Smooth muscle cell of the brain vasculature (primary cell): ENCODE data around the gene RPRD1B.
"Not testable (repeated sequence)": the region's sequence is repeated elsewhere in the genome, so short reads cannot be mapped to it uniquely, and the experiment has no call there.

Source experiments
- DNase-seq: peaks from one replicate; pipeline ENCODE4 v3.0.0-alpha.2; 2012; ENCODE audit warnings: low read depth, low spot score

RPRD1B gene

GRCh38 chr20:38073307-38074071, 39.9 kb downstream of the RPRD1B start:
- DNase-seq: peak; percentile 89

GRCh38 chr20:38075161-38075998, 41.8 kb downstream of the RPRD1B start:
- no peak for DNase-seq

DNA sequence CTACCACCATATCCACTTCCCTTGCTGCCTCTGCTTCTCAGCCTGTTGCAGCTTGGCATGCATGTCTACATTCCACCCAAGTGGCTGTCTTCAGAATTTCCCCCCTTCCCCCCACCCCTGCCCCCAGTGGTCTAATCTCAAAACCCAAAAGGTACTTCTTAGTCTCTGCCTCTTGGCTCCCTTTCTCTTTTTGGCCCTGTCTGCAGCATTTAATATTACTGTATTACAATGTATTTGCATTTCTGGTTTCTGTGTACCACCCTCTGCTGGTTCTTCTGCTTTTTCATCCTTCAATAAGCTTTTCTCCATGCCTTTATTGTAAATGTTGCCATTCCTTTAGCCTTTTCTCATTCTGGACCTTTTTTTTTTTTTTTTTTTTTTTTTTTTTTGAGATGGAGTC, 43.0 kb downstream of the RPRD1B start:
- no peak for DNase-seq

GRCh38 chr20:38078084-38078483, 44.5 kb downstream of the RPRD1B start:
- DNase-seq: no peak

GRCh38 chr20:38079353-38079752, 45.8 kb downstream of the RPRD1B start:
- no peak for DNase-seq

DNA sequence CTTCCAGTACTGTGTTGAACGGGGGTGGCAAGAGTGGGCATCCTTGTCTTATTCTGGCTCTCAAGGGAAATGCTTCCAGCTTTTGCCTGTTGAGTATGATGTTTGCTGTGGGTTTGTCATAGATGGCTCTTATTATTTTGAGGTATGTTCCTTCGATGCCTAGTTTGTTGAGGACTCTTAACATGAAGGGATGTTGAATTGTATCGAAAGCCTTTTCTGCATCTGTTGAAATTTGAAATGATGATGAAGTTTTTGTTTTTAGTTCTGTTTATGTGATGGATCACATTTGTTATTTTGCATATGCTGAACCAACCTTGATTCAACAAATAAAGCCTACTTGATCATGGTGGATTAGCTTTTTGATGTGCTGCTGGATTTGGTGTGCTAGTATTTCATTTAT, 48.0 kb downstream of the RPRD1B start:
- no peak for DNase-seq

- no peak for DNase-seq
Observed at GRCh38 chr20:38082894-38083293, 49.3 kb downstream of the RPRD1B start.

DNA sequence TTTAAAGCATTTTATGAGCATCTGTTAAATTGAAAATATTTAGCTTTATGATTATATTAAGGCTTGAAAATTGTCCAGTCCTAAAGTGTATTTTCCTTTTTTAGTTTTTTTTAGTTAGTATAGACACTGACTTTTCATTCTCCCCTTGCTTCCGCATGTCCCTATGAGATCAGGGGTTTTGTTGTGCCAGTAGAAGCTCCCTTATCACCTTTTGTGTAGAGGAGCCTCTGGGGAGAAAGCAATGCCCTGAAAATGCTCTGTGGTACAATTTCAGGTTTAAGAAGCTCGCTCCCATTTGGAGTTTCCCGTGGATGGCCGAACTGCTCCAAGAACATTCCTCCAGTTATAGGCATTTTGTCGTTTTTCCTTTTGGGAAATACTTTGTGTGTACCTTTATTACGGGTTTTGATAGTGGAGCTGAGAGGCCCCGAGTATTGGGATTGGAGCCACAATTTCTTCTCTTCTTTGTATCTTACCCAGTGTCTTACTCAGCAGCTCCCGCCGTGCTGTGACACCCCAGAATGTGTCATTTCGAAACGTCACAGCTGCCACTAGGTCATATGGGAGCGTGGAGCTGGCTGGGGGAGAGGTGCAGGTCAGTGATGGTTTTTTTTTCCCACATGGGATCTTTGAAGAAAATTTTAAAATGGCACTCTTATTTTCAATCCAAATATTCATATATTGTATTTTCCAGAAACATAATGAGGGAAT, 49.9 kb downstream of the RPRD1B start:
- DNase-seq: no peak

- DNase-seq: peak; percentile 31
Observed at GRCh38 chr20:38084425-38084951, 50.9 kb downstream of the RPRD1B start.

- DNase-seq: no peak
Observed at GRCh38 chr20:38085026-38085425, 51.5 kb downstream of the RPRD1B start.

GRCh38 chr20:38089500-38089899, 56.0 kb downstream of the RPRD1B start:
- no peak for DNase-seq

GRCh38 chr20:38090061-38090460, 56.5 kb downstream of the RPRD1B start:
- no peak for DNase-seq

DNA sequence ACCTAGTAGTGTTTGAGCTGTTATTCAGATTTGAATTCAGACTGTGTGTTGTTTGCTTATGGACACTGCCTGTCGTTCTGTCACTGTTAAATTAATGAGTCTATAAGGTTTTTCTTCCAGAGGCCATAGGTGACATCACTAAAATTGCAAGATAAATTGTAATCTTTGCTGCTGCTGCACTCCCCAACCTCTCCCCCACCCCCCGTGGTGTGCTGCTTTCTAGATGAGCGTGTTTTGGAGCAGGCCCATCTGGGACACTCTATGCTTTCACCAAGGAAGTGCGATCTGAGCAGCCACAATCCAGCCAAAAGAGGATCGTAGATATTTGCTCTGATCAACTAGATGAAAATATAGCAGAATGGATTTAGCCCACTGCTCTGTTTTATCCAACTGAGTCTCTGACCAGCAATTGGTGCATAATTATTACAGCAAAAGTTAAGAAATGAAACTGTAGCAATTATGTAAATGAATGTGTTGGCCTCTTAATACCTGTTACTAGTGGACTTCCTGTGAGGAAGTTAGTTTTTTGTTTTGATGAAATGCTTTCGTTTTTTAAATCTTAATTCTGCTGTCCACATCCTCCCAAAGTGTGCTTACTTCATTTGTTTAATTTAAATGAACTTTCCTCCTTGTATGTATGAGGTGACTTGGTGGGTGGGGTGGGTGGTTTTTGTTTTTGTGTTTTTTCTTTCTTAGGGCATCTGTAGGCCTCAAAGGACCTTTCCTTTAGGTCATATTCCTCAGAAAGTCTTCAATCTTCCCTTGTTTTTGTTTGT, 58.1 kb downstream of the RPRD1B start:
- no peak for DNase-seq

DNA sequence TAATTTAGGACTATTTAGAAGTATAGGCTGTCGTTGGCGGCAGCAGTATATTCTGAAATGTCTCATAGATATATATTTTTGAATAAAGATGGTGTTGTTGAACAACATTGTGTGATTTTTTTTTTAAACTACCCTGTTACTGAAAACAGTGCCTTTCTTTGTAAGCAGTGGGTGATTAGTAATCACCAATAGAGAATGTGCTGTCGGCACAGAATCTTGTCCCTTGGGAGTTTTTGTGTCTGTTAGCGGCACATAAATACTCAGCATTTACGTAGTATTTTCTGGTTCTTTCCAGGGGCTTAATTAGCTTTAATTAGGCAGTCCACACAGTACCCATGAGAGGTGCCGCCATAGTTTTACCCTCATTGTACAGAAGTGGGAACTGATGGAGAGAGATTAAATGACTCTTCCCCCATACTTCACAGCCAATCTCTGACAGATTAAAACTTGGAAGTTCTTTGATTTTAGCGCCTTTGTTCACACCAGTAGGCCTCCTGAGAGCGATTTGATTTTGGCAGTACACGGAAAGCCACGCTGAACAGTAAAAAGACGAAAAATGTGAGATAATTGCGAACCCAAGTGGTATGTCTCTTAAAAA, 58.8 kb downstream of the RPRD1B start:
- DNase-seq: no peak

DNA sequence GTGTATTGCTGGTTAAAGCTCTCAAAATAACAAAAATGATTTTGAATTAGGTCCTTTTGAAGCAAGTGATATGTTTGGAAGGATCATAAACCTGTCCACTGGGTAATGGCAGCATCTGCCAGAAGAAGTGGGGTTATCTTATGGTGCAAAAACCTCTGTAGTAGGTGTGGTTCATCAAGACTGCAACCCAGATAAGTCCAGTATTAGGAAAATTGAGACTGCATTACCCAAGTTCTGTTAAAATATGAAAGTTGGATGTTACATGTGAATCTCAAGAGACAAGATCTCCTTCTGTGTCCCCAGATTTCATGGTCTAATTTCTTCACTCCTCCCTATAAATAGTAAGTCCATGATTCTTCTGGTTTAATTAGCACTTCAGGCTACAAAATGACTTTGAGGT, 59.4 kb downstream of the RPRD1B start:
- no peak for DNase-seq

DNA sequence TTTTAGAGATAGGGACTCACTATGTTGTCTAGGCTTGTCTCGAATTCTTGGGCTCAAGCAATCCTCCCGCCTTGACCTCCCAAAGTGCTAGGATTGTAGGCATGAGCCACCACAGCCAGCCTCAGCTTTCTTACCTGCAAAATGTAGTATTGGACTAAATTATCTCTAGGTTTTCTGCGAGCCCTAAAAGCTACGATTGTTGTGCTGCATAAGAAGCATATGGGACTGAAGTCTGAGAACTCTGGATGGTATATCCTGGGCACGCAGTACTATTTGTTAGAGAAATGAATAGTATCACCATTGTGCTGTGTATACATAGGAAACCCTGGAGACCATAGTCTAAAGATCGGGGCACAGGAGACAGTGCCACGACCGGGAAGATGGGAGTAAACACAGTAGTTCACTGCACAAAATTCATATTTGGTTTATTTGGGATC, 60.1 kb downstream of the RPRD1B start:
- DNase-seq: no peak

GRCh38 chr20:38094373-38094891, 60.9 kb downstream of the RPRD1B start:
- DNase-seq: no peak

- no peak for DNase-seq
Observed at GRCh38 chr20:38095017-38095686, 61.6 kb downstream of the RPRD1B start.

GRCh38 chr20:38098952-38099351, 65.4 kb downstream of the RPRD1B start:
- no peak for DNase-seq

GRCh38 chr20:38102206-38102605, 68.7 kb downstream of the RPRD1B start:
- not testable (repeated sequence) for DNase-seq
